OCI-LY1 (cell line): Measurements from ENCODE around the gene NAPG.
"Not testable (repeated sequence)": the region's sequence is repeated elsewhere in the genome, so short reads cannot be mapped to it uniquely, and the experiment has no call there.

Experiments used
- H2AFZ ChIP-seq: fragments of 200-600 bp; sonication (generic), shearing (Covaris generic); 2 replicates; pipeline ENCODE4 v1.6.0; 2014; ENCODE audit warnings: antibody characterized with exemption, mild to moderate bottlenecking, low read length
- H3F3A ChIP-seq: fragments of 200-600 bp; sonication (generic), shearing (Covaris generic); 2 replicates; pipeline ENCODE4 v1.6.0; 2014; ENCODE audit warnings: mild to moderate bottlenecking, antibody characterized with exemption, low read length, moderate library complexity; ENCODE audit not compliant: insufficient read depth
- H3K27ac ChIP-seq: fragments of 200-600 bp; sonication (generic); 2 replicates; pipeline ENCODE4 v1.5.1; 2014; ENCODE audit warnings: low read length, mixed run types, mild to moderate bottlenecking, low read depth; ENCODE audit not compliant: poor library complexity, severe bottlenecking
- H3K27me3 ChIP-seq: fragments of 200-600 bp; sonication (generic); 2 replicates; pipeline ENCODE4 v1.6.0; 2014; ENCODE audit warnings: antibody characterized with exemption, mild to moderate bottlenecking, low read length, moderate library complexity; ENCODE audit not compliant: insufficient read depth
- H3K36me3 ChIP-seq: fragments of 200-600 bp; sonication (generic); 2 replicates; pipeline ENCODE4 v1.6.1; 2014; ENCODE audit warnings: mild to moderate bottlenecking, antibody characterized with exemption, low read length, moderate library complexity, mixed read lengths; ENCODE audit not compliant: insufficient read depth
- H3K4me1 ChIP-seq: fragments of 200-600 bp; sonication (generic); 2 replicates; pipeline ENCODE4 v1.5.1; 2014; ENCODE audit warnings: mild to moderate bottlenecking, low read length, moderate library complexity; ENCODE audit not compliant: insufficient read depth, severe bottlenecking
- H3K4me2 ChIP-seq: fragments of 200-600 bp; sonication (generic), shearing (Covaris generic); 2 replicates; pipeline ENCODE4 v1.6.1; 2014; ENCODE audit warnings: low read length
- H3K4me3 ChIP-seq: fragments of 200-600 bp; sonication (generic); 2 replicates; pipeline ENCODE4 v1.5.1; 2014; ENCODE audit warnings: low read length, low read depth, mild to moderate bottlenecking, mixed read lengths; ENCODE audit not compliant: poor library complexity, severe bottlenecking
- H3K79me2 ChIP-seq: fragments of 200-600 bp; shearing (Covaris generic); 2 replicates; pipeline ENCODE4 v1.6.1; 2016; ENCODE audit warnings: mixed run types, low read length, mixed read lengths; ENCODE audit not compliant: insufficient read depth
- H3K9ac ChIP-seq: fragments of 200-600 bp; sonication (generic), shearing (Covaris generic); 2 replicates; pipeline ENCODE4 v1.6.1; 2014; ENCODE audit warnings: mild to moderate bottlenecking, low read length, mixed read lengths
- H3K9me2 ChIP-seq: fragments of 200-600 bp; sonication (generic), shearing (Covaris generic); 2 replicates; pipeline ENCODE4 v1.6.1; 2014; ENCODE audit warnings: low read depth, mild to moderate bottlenecking, low read length, mixed read lengths
- H3K9me3 ChIP-seq: fragments of 200-600 bp; shearing (Covaris generic); 2 replicates; pipeline ENCODE4 v1.6.1; 2014; ENCODE audit warnings: low read length, mixed read lengths
- H4K20me1 ChIP-seq: fragments of 200-600 bp; sonication (generic), shearing (Covaris generic); 2 replicates; pipeline ENCODE4 v1.6.0; 2016; ENCODE audit warnings: mild to moderate bottlenecking, low read length; ENCODE audit not compliant: insufficient read depth
- CTCF ChIP-seq: fragments of 200-600 bp; sonication (generic), shearing (Covaris generic); IDR thresholded peaks from 2 replicates; pipeline ENCODE4 v1.5.1; 2017; ENCODE audit warnings: mild to moderate bottlenecking, antibody characterized with exemption, low read length, moderate library complexity, mixed read lengths
- EZH2 ChIP-seq: fragments of 200-600 bp; sonication (generic), shearing (Covaris generic); IDR thresholded peaks from 2 replicates; pipeline ENCODE4 v1.8.0; 2017; ENCODE audit warnings: borderline replicate concordance, mixed run types, mild to moderate bottlenecking, antibody characterized with exemption, low read length, moderate library complexity, mixed read lengths

The NAPG gene

DNA sequence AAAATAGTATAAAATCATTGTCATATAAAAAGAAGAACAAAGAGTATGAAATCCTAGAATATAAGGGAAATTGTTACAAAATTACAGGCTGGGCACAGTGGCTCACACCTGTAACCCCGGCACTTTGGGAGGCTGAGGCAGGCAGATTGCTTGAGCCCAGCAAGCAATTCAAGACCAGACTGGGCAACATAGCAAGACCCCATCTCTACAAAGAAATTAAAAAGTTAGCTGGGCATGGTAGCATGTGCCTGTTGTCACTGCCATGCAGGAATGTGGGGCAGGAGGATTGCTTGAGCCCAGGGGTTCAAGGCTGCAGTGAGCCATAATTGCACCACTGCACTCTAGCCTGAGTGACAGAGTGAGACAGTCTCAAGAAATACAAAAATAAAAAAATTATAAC, 44.8 kb downstream of the NAPG start:
- Histone ChIP-seq H3K9me3 (no peaks in the 10 kb centered on the region), H4K20me1 (no peaks in the 10 kb centered on the region), H3K36me3 (no peaks in the 10 kb centered on the region), H3K9me2 (no peaks in the 10 kb centered on the region), H3K27me3 (no peaks in the 10 kb centered on the region), H2AFZ (no peak overlapping the region), H3F3A (no peaks in the 10 kb centered on the region), H3K4me3 (no peak overlapping the region), H3K4me1 (no peaks in the 10 kb centered on the region), H3K27ac (no peak overlapping the region), H3K9ac (no peak overlapping the region), H3K4me2 (no peak overlapping the region), H3K79me2 (no peaks in the 10 kb centered on the region)
- TF ChIP-seq EZH2 (no peak), CTCF (no peak)

DNA sequence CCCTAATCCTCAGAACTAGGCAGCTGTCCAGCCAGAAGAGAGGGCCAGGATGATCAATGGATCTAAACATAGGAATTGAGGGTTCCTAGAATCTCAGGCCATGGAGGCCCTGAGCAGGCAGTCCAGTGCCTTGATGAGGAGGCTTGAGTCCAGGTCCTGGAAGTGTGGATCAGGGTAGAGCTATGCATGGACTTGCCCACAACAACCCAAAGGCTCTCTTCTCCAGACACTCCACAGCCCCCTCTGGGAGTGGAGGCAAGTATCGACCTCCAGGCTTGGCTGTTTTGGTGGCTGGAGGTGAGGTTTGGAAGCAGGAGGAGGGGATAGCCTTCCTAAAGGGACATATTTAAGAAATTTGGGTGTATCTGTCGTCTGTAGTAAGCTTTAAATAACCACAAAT, 45.7 kb downstream of the NAPG start:
- no peaks in the 10 kb centered on the region for H3K27me3 ChIP-seq
- no peak overlapping the region for H3K27ac ChIP-seq
- H3K4me1 ChIP-seq, result no peaks in the 10 kb centered on the region
- no peaks in the 10 kb centered on the region for H3K79me2 ChIP-seq
- H3K4me2 ChIP-seq, result no peak overlapping the region
- no peak overlapping the region for H3K9ac ChIP-seq
- no peaks in the 10 kb centered on the region for H3K36me3 ChIP-seq
- H3F3A ChIP-seq, result no peaks in the 10 kb centered on the region
- no peak for TF ChIP-seq EZH2
- no peak for TF ChIP-seq CTCF
- no peaks in the 10 kb centered on the region for H3K9me2 ChIP-seq
- no peaks in the 10 kb centered on the region for H4K20me1 ChIP-seq
- H3K4me3 ChIP-seq, result no peak overlapping the region
- no peaks in the 10 kb centered on the region for H3K9me3 ChIP-seq
- H2AFZ ChIP-seq, result no peak overlapping the region

GRCh38 chr18:10573261-10573660, 47.4 kb downstream of the NAPG start:
- H3K4me2 ChIP-seq, H4K20me1 ChIP-seq, H3K9me2 ChIP-seq, H3K9me3 ChIP-seq, H3K4me1 ChIP-seq, H3K27ac ChIP-seq, H3F3A ChIP-seq, H3K79me2 ChIP-seq, H3K9ac ChIP-seq, H3K4me3 ChIP-seq, H2AFZ ChIP-seq, H3K36me3 ChIP-seq, H3K27me3 ChIP-seq: not testable (repeated sequence)

GRCh38 chr18:10574412-10574811, 48.6 kb downstream of the NAPG start:
- not testable (repeated sequence) for H3K4me3 ChIP-seq, H3K4me2 ChIP-seq, H3K27ac ChIP-seq, H3F3A ChIP-seq, H3K27me3 ChIP-seq, H3K9me3 ChIP-seq, H3K36me3 ChIP-seq, H4K20me1 ChIP-seq, H3K9me2 ChIP-seq, H3K9ac ChIP-seq, H3K4me1 ChIP-seq, H2AFZ ChIP-seq, H3K79me2 ChIP-seq

DNA sequence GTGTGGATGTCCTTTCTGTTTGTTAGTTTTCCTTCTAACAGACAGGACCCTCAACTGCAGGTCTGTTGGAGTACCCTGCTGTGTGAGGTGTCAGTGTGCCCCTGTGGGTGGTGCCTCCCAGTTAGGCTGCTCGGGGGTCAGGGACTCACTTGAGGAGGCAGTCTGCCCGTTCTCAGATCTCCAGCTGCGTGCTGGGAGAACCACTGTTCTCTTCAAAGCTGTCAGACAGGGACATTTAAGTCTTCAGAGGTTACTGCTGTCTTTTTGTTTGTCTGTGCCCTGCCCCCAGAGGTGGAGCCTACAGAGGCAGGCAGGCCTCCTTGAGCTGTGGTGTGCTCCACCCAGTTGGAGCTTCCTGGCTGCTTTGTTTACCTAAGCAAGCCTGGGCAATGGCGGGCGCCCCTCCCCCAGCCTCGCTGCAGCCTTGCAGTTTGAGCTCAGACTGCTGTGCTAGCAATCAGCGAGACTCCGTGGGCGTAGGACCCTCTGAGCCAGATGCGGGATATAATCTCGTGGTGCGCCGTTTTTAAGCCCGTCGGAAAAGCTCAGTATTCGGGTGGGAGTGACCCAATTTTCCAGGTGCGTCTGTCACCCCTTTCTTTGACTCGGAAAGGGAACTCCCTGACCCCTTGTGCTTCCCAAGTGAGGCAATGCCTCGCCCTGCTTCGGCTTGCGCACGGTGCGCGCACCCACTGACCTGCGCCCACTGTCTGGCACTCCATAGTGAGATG, 52.2 kb downstream of the NAPG start:
- not testable (repeated sequence) for H4K20me1 ChIP-seq, H3K27me3 ChIP-seq, H3K9me2 ChIP-seq, H3K9ac ChIP-seq, H3K36me3 ChIP-seq, H2AFZ ChIP-seq, H3K27ac ChIP-seq, H3K79me2 ChIP-seq, H3K4me1 ChIP-seq, H3K9me3 ChIP-seq, H3K4me3 ChIP-seq, H3K4me2 ChIP-seq, H3F3A ChIP-seq

DNA sequence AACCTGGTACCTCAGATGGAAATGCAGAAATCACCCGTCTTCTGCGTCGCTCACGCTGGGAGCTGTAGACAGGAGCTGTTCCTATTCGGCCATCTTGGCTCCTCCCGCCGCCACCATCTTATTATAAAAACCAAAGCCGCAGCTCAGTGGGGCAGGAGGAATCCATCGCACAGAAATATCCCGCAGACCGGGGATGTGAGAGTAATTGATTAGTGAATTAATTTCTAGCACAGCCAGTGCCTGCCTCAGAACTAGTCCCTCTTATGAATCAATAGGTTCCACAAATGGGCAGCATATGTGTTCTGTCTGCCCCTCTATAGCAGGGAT, 52.7 kb downstream of the NAPG start:
- not testable (repeated sequence) for H2AFZ ChIP-seq, H3K27me3 ChIP-seq, H3K27ac ChIP-seq, H3K9ac ChIP-seq, H3K4me3 ChIP-seq, H3K4me2 ChIP-seq, H3K4me1 ChIP-seq, H3K36me3 ChIP-seq, H3K9me2 ChIP-seq, H3K9me3 ChIP-seq, H3K79me2 ChIP-seq, H4K20me1 ChIP-seq, H3F3A ChIP-seq
